ENCODE results near the gene IL1RN. TPM values are rescaled to one million over a fixed set of nuclear protein-coding genes. Genes with fewer than 3 reads are reported as not detected.

Gene IL1RN
- total RNA-seq, 1 donor: not detected

DNA sequence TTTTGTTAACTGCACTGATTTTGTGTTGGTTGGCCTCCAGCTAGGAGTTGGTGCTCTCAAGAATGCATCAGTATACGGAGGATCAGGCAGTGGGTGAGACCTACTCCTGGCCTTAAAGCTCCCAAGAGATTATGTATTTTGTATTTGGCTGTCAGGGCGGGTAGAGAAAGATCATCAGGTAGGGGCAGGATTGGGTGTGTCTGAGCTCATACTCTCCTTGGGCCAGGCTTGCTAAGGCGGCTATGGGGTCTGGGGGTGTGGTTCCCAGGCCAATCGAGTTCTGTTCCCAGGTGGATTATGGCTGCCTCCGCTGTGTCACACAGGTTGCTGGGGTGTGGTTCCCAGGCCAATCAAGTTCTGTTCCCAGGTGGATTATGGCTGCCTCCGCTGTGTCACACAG lies 28.9 kb upstream of the IL1RN start:
- Histone ChIP-seq H3K36me3 (ENCODE audit: insufficient read depth, low read length) (no peaks in the 10 kb centered on the region), H3K9me3 (ENCODE audit: low read depth, low read length) (no peaks in the 10 kb centered on the region)
- TF ChIP-seq, protein P1, sequence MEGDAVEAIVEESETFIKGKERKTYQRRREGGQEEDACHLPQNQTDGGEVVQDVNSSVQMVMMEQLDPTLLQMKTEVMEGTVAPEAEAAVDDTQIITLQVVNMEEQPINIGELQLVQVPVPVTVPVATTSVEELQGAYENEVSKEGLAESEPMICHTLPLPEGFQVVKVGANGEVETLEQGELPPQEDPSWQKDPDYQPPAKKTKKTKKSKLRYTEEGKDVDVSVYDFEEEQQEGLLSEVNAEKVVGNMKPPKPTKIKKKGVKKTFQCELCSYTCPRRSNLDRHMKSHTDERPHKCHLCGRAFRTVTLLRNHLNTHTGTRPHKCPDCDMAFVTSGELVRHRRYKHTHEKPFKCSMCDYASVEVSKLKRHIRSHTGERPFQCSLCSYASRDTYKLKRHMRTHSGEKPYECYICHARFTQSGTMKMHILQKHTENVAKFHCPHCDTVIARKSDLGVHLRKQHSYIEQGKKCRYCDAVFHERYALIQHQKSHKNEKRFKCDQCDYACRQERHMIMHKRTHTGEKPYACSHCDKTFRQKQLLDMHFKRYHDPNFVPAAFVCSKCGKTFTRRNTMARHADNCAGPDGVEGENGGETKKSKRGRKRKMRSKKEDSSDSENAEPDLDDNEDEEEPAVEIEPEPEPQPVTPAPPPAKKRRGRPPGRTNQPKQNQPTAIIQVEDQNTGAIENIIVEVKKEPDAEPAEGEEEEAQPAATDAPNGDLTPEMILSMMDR (IDR thresholded peaks at IDR 0.05; ENCODE audit: extremely low read depth, low read depth, low read length): no peak

GRCh38 chr2:113102133-113102532 lies 25.3 kb upstream of the IL1RN start:
- H3K36me3 ChIP-seq (ENCODE audit: insufficient read depth, low read length): no peaks in the 10 kb centered on the region
- DNase-seq (ENCODE audit: insufficient read length, low spot score, missing footprints): no peak
- no peaks in the 10 kb centered on the region for H3K27me3 ChIP-seq (ENCODE audit: insufficient read depth, low read length)
- no peak overlapping the region for H3K27ac ChIP-seq (ENCODE audit: low read depth, low read length)
- H3K9me3 ChIP-seq (ENCODE audit: low read depth, low read length): no peaks in the 10 kb centered on the region
- no peaks in the 10 kb centered on the region for H3K79me2 ChIP-seq (ENCODE audit: insufficient read depth, low read length)
- H3K4me3 ChIP-seq (ENCODE audit: insufficient read depth, low read length): no peak overlapping the region
- TF ChIP-seq, protein P1 (IDR thresholded peaks at IDR 0.05; ENCODE audit: extremely low read depth, low read depth, low read length): no peak
- no peak overlapping the region for H2AFZ ChIP-seq (ENCODE audit: low read length)
- no peaks in the 10 kb centered on the region for H4K20me1 ChIP-seq (ENCODE audit: insufficient read depth, low read length)
- H3K4me2 ChIP-seq (ENCODE audit: insufficient read depth, low read length): no peak overlapping the region
- no peaks in the 10 kb centered on the region for H3K4me1 ChIP-seq (ENCODE audit: insufficient read depth, low read length)

More for the DNA sequence above, 28.9 kb upstream of the IL1RN start:
- Histone ChIP-seq H3K4me1 (ENCODE audit: insufficient read depth, low read length) (no peaks in the 10 kb centered on the region), H3K27me3 (ENCODE audit: insufficient read depth, low read length) (peaks cover under 1% of the 10 kb centered on the region), H3K79me2 (ENCODE audit: insufficient read depth, low read length) (no peaks in the 10 kb centered on the region), H4K20me1 (ENCODE audit: insufficient read depth, low read length) (no peaks in the 10 kb centered on the region), H3K4me2 (ENCODE audit: insufficient read depth, low read length) (no peak overlapping the region), H2AFZ (ENCODE audit: low read length) (no peak overlapping the region), H3K4me3 (ENCODE audit: insufficient read depth, low read length) (no peak overlapping the region), H3K27ac (ENCODE audit: low read depth, low read length) (no peak overlapping the region)
- DNase-seq (ENCODE audit: insufficient read length, low spot score, missing footprints): no peak

GRCh38 chr2:113103277-113103676 lies 24.1 kb upstream of the IL1RN start:
- TF ChIP-seq, protein P1 (IDR thresholded peaks at IDR 0.05; ENCODE audit: extremely low read depth, low read depth, low read length): no peak
- Histone ChIP-seq H3K4me1 (ENCODE audit: insufficient read depth, low read length) (no peaks in the 10 kb centered on the region), H3K36me3 (ENCODE audit: insufficient read depth, low read length) (no peaks in the 10 kb centered on the region), H3K4me3 (ENCODE audit: insufficient read depth, low read length) (no peak overlapping the region), H3K79me2 (ENCODE audit: insufficient read depth, low read length) (no peaks in the 10 kb centered on the region), H3K9me3 (ENCODE audit: low read depth, low read length) (no peaks in the 10 kb centered on the region), H3K4me2 (ENCODE audit: insufficient read depth, low read length) (no peak overlapping the region), H4K20me1 (ENCODE audit: insufficient read depth, low read length) (no peaks in the 10 kb centered on the region), H2AFZ (ENCODE audit: low read length) (no peak overlapping the region), H3K27me3 (ENCODE audit: insufficient read depth, low read length) (no peaks in the 10 kb centered on the region), H3K27ac (ENCODE audit: low read depth, low read length) (no peak overlapping the region)
- no peak for DNase-seq (ENCODE audit: insufficient read length, low spot score, missing footprints)

DNA sequence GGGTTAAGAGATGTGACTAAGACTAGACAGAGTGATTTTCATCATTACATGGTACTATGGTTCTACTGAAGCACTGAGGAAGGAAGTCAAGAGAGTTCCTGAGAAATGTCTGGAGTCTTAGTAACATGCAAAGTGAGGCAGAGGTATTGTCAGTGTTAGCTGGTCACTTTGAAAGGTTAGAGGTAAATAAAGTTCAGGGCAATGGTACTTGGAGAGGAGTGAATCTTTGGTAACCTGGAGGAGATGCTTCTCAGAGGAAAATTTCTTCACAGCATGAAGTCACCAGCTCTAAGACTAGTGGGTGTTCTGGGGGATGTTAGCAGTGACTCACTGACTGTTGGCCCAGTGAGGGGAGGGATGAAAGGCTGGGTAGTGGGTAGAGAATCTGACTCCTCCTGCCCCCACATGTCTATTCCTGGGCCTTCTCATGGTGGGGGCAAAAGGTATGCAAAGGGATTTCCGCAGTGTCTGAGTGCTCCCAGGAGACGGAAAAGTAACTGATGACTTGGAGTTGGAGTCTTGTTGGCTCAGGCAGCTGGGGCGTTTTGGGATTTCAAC lies 23.3 kb upstream of the IL1RN start:
- Histone ChIP-seq H2AFZ (ENCODE audit: low read length) (no peak overlapping the region), H3K4me2 (ENCODE audit: insufficient read depth, low read length) (no peak overlapping the region), H3K4me3 (ENCODE audit: insufficient read depth, low read length) (no peak overlapping the region), H3K4me1 (ENCODE audit: insufficient read depth, low read length) (no peaks in the 10 kb centered on the region), H3K9me3 (ENCODE audit: low read depth, low read length) (no peaks in the 10 kb centered on the region), H4K20me1 (ENCODE audit: insufficient read depth, low read length) (no peaks in the 10 kb centered on the region), H3K27me3 (ENCODE audit: insufficient read depth, low read length) (no peaks in the 10 kb centered on the region), H3K79me2 (ENCODE audit: insufficient read depth, low read length) (no peaks in the 10 kb centered on the region), H3K27ac (ENCODE audit: low read depth, low read length) (no peak overlapping the region), H3K36me3 (ENCODE audit: insufficient read depth, low read length) (no peaks in the 10 kb centered on the region)
- DNase-seq (ENCODE audit: insufficient read length, low spot score, missing footprints): no peak
- TF ChIP-seq, protein P1 (IDR thresholded peaks at IDR 0.05; ENCODE audit: extremely low read depth, low read depth, low read length): no peak
